Suppressor macrophage treated with lipopolysaccharide for 1 hour (primary cell): ENCODE results near the gene DGKZ.
"Not testable (repeated sequence)": the region's sequence is repeated elsewhere in the genome, so short reads cannot be mapped to it uniquely, and the experiment has no call there.

Experiments used
- DNase-seq, 3 donors: peaks; one replicate each; pipeline ENCODE4 v3.0.0-alpha.2; 2020 to 2022

Gene DGKZ, protein sequence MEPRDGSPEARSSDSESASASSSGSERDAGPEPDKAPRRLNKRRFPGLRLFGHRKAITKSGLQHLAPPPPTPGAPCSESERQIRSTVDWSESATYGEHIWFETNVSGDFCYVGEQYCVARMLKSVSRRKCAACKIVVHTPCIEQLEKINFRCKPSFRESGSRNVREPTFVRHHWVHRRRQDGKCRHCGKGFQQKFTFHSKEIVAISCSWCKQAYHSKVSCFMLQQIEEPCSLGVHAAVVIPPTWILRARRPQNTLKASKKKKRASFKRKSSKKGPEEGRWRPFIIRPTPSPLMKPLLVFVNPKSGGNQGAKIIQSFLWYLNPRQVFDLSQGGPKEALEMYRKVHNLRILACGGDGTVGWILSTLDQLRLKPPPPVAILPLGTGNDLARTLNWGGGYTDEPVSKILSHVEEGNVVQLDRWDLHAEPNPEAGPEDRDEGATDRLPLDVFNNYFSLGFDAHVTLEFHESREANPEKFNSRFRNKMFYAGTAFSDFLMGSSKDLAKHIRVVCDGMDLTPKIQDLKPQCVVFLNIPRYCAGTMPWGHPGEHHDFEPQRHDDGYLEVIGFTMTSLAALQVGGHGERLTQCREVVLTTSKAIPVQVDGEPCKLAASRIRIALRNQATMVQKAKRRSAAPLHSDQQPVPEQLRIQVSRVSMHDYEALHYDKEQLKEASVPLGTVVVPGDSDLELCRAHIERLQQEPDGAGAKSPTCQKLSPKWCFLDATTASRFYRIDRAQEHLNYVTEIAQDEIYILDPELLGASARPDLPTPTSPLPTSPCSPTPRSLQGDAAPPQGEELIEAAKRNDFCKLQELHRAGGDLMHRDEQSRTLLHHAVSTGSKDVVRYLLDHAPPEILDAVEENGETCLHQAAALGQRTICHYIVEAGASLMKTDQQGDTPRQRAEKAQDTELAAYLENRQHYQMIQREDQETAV

DNA sequence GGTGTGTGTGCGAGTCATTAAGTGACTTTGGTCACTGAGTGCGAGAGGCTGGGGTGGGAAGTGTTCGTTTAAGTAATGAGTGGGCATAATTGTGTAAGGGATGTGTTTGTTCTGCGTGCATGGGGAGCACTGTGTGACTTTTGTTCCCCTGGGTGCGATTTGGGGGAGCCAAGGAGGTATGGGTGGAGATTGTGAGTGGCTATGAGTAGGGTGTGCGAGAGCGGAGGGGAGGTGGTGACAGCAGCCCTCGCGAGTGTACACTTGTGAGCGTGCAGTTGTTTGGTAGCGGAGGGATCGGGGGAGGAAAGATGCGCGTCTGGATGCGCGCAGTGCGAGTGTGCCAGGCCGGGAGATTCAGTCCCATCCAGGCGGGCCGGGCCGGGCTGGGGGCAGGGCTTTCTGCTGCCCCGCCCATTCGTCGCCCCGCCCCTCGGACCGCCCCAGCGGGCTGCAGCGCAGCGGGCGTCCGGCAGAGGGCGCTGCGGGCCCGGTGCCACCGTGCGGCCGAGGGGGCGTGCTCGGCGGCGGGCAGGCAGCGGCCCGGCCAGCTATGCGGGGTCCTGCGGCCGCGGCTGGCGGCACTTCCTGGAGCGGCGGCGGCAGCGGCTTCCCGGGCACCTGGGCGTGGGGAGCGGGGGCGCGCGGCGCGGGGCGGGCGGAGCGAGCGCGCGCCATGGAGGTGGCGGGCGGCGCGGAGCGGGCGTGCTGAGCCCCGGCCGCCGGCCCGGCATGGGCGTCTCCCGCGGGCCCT, at the start of gene DGKZ:
DGKZ (plus strand) TSS at position 578 of the 751 bp plus-strand sequence. CDS start 197 bp downstream, outside the sequence.
- DNase-seq: peak; percentile 89 to 95 (median 93)

- peak; percentile 67 to 87 (median 84) for DNase-seq
Observed at GRCh38 chr11:46298699-46299433, 48.4 kb upstream of the DGKZ start.

GRCh38 chr11:46299451-46299961, 47.8 kb upstream of the DGKZ start:
- no peak for DNase-seq

- no peak for DNase-seq
Observed at GRCh38 chr11:46300270-46300669, 47.0 kb upstream of the DGKZ start.

DNA sequence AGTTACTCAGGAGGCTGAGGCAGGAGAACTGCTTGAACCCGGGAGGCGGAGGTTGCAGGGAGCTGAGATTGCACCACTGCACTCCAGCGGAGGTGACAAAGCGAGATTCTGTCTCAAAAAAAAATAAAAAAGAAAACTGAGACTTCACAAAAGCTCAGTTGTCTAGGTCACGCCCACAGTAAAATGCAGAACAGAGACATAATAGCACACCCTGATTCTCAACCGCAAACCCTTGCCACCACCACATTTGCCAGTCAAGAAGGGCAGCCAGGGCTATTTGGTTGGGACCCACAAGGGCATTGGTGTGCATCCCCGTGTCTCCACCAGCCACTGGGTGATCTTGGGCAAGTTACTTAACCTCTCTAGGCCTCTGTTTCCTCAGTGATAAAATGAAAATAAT, 44.4 kb upstream of the DGKZ start:
- DNase-seq: peak; percentile 39 to 56 (median 50)

DNA sequence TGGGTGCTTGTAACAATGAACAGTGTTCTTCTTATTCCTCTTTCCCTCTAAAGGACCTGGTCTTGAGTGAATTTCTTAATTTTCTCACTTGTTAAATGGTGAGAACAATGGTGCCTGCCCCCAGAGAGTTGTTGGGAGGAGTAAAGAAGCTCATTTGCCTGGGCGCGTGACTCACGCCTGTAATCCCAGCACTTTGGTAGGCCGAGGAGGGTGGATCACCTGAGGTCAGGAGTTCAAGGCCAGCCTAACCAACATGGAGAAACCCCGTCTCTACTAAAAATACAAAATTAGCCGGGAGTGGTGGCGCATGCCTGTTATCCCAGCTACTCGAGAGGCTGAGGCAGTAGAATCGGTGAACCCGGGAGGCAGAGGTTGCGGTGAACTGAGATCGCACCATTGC, 43.2 kb upstream of the DGKZ start:
- DNase-seq: not testable (repeated sequence)

DNA sequence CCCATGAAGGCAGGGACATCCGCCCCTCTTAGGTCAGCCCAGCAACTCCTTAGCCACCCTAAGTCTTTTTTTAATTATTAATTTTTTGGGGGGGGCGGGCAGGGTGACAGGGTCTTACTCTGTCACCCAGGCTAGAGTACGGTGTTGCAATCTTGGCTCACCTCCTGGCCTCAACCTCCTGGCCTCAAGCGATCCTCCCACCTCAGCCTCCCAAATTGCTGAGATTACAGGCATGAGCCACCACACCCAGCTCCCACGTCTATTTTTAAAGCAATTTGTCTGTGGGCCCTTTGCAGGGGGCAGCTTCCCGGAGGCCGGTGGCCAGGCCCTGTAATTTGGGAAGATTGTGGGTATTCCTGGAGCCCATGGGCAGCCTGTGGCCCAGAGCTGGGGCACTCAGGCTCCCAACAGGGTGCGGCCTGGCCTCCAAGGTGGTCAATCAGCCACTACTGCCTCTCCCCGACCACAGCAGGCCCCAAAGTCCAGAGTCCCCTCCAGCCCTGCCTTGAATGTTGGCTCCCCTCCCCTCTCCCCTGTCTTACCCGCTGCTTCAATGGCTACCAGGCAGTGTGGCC, 42.6 kb upstream of the DGKZ start:
- DNase-seq: no peak

GRCh38 chr11:46305295-46305694, 42.0 kb upstream of the DGKZ start:
- peak; percentile 62 to 78 (median 65) for DNase-seq

DNA sequence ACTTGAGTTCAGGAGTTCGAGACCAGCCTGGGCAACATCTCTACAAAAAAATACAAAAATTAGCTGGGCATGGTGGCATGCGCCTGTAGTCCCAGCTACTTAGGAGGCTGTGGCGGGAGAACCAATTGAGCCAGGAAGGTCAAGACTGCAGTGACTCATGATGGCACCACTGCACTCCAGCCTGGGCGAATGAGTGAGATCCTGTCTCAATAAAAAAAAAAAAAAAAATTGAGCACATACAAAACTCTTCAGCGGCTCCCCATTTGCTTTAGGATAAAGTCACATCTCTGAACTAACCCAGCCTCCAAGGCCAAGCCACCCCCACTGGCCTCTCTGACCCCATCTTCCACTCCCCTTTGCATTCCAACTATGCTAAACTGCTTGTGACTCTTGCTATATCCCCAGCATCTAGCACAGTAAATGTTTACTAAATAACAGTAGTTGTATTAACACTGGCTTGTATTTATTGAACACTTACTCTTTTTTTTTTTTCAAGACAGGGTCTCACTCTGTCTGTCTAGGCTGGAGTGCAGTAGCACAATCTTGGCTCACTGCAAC, 40.9 kb upstream of the DGKZ start:
- DNase-seq: no peak

DNA sequence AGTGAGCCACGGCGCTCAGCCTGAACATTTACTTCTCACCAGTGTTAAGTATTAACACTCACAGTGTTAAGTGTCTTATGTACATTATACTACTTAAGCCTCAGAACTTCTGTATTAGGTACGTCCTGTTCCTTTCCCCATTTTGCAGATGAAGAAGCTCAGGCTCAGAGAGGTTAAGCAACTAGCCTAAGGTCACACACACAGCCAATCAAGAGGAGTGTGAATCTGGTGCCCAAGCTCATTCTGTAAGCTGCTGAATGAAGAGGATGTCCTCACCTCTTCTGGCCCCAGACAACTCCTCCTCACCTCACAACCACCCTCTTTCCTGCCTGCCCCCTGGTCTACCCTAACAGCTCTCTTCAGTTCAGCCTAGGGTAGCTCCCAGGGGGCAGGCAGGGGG, 39.9 kb upstream of the DGKZ start:
- DNase-seq: no peak

DNA sequence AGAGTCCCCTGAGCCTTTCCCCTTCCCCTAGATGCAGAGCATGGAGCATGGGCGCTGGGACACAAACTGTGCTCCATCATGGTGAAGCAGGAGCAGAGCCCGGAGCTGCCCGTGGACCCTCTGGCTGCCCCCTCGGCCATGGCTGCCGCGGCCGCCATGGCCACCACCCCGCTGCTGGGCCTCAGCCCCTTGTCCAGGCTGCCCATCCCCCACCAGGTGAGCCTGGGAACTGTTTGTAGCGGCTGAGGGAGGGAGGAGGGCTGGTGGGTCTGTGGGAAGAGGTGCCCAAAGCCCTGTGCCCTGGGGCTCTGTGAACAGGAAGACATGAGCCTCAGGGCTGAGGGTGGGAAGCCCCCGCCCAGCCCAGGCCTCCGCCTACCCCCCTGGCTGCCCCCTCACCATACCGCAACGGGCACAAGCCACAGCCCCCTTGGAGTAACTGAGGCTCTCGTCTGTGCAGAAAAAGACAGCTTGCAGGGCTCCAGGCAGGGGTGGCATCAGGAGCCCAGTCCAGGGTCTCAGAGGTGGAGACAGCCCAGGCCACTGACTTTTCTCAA, 39.4 kb upstream of the DGKZ start:
- no peak for DNase-seq

- peak; percentile 76 to 88 (median 84) for DNase-seq
Observed at GRCh38 chr11:46308631-46309419, 38.4 kb upstream of the DGKZ start.

DNA sequence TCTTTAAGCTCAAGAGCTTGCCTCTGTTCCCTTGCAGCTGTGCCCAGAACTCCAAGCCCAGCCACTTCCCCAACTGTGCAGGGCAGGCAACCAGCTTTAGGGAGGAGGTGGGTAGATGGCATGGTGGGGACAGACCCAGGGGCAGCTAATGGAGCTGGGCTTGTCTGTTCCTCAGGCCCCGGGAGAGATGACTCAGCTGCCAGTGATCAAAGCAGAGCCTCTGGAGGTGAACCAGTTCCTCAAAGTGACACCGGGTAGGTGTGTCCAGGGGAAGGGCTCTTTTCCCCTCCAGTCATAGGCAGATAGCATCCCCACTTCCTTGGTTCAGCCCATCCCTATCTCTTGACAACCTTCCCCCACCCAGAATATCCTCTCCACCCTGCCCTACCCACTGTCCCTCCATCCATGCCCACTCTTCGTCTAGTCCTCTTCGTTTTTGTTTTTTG, 37.4 kb upstream of the DGKZ start:
- DNase-seq: peak; percentile 52 to 60 (median 53)

DNA sequence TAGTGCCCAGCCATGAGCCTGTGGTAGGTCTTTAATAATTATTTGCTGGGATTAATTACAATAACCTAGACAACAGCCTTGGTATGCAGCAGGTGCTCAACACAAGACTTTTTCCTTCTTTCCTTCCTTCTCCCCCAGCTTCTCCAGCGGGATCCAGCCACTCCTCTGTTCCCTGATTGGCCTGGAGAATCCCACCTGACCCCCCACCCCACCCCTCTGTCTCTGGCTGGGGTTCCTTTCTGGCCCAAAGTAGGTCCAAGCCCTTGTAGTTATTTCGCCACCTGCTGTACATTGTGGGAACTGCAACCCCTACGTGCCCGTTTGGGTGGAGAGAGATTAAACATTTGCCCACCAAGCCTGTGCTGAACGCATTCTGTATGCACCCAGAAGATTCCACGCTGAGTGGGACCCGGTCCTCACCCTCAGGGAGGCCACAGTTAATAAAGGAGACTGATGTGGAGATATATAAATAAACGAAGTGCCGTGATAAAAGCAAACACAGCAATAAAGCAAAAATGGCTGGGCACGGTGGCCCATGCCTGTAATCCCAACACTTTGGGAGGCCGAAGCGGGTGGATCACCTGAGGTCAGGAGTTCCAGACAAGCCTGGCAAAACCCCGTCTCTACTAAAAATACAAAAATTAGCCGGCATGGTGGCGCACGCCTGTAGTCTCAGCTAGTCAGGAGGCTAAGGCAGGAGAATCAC, 32.1 kb upstream of the DGKZ start:
- peak; percentile 79 to 87 (median 85) for DNase-seq

DNA sequence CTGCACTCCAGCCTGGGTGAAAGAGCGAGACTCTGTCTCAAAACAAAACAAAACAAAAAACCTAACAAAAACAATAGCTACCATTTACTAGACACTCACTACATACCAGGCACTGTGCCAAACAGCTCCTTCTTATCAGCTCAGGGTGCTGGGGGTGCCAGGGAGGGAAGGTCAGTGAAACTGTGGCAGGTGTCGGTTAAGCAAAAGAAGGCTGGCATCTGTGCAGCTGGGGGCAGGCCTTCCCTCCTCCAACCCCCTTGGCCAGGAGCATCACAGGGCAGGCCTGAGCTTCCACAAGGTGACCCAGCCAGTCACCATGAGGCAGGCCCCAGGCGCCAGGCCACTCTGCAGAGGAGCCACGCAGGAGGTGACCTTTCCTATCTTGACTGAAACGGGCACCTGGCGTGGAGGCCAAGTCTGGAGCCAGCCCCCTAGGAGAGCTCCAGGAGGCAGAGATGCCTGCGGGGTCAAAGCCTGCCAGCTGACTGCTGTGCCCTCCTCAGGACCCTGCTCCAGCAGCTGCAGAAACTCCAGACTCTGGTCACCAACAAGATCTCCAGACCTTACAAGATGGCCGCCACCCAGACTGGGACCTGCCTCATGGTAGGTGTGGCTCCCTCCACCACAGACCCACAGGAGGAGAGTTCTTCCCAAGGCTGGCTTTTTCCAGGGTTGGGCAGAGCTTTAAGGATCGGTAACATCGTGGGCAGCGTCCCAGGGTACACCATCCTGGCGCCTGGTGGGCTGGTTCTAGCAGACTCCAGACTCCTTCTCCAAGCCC, 31.3 kb upstream of the DGKZ start:
- no peak for DNase-seq

- no peak for DNase-seq
Observed at GRCh38 chr11:46319074-46319453, 28.2 kb upstream of the DGKZ start.

- DNase-seq: peak; percentile 69 to 86 (median 85)
Observed at GRCh38 chr11:46321757-46322156, 25.5 kb upstream of the DGKZ start.

- DNase-seq: no peak
Observed at GRCh38 chr11:46322759-46323158, 24.5 kb upstream of the DGKZ start.
